RWPE1 (cell line): ENCODE data around the gene HOATZ.

Experiments used
- CTCF ChIA-PET: fragments of 350-600 bp; sonication (Branson Sonifier 250); formaldehyde crosslinking; extraction: SDS; loops from one replicate; lab custom pipeline; 2021; lab: Yijun Ruan, JAX
- POLR2A ChIA-PET: fragments of 400-600 bp; formaldehyde crosslinking; extraction: SDS; loops from one replicate; lab custom pipeline; 2020; ENCODE audit warnings: antibody characterized with exemption; ENCODE audit not compliant: low non-redundant PET; lab: Yijun Ruan, JAX
- DNase-seq: peaks from one replicate; pipeline ENCODE4 v3.0.0; 2012; ENCODE audit warnings: low spot score
- H3K27ac ChIP-seq: fragments of 450-650 bp; 2 replicates; pipeline ENCODE4 v1.5.1; 2017
- CTCF ChIP-seq: fragments of 450-650 bp; conservative IDR thresholded peaks from 2 replicates; pipeline ENCODE4 v1.5.1; 2017; ENCODE audit warnings: low read depth, mild to moderate bottlenecking

Gene HOATZ

GRCh38 chr11:111548525-111548924 lies 33.9 kb downstream of the HOATZ start:
- DNase-seq: no peak
- no peak for TF ChIP-seq CTCF
- CTCF ChIA-PET: no interaction called here
- POLR2A ChIA-PET: no interaction called here
- no peak overlapping the region for H3K27ac ChIP-seq

GRCh38 chr11:111549196-111549868 lies 34.8 kb downstream of the HOATZ start:
- ChIA-PET POLR2A (no interaction called here), CTCF (no interaction called here)
- H3K27ac ChIP-seq: no peak overlapping the region
- TF ChIP-seq CTCF: no peak
- DNase-seq: no peak

GRCh38 chr11:111549869-111550203 lies 35.3 kb downstream of the HOATZ start:
- no peak overlapping the region for H3K27ac ChIP-seq
- ChIA-PET CTCF (no interaction called here), POLR2A (no interaction called here)
- no peak for TF ChIP-seq CTCF
- DNase-seq: no peak

GRCh38 chr11:111550258-111550657 lies 35.7 kb downstream of the HOATZ start:
- TF ChIP-seq CTCF: no peak
- CTCF ChIA-PET: no interaction called here
- POLR2A ChIA-PET: no interaction called here
- no peak overlapping the region for H3K27ac ChIP-seq
- DNase-seq: no peak

GRCh38 chr11:111554532-111554931 lies 40.0 kb downstream of the HOATZ start:
- ChIA-PET POLR2A (interaction anchor here (0.5 kb wide), 1 partner anchor 206 kb away, joined by 3 read pairs; no protein-coding TSS in a partner anchor), CTCF (interaction anchor here (0.7 to 1.5 kb wide), 2 partner anchors 14 to 100 kb away, joined by 3 to 7 read pairs; partner anchors contain the start of gene LAYN)
- H3K27ac ChIP-seq: no peak overlapping the region
- DNase-seq: peak; percentile 80
- no peak for TF ChIP-seq CTCF

GRCh38 chr11:111555255-111555654 lies 40.7 kb downstream of the HOATZ start:
- no peak for TF ChIP-seq CTCF
- DNase-seq: peak; percentile 51
- POLR2A ChIA-PET: no interaction called here
- CTCF ChIA-PET: interaction anchor here (0.6 to 1.5 kb wide), 3 partner anchors 15 to 134 kb away, joined by 3 to 7 read pairs (median 3); partner anchors contain the start of gene LAYN
- H3K27ac ChIP-seq: no peak overlapping the region
